Lung (tissue), 12 donors: Measurements from ENCODE around the gene CUL3. TPM values are rescaled to one million over a fixed set of nuclear protein-coding genes. Genes with fewer than 3 reads are reported as not detected.

Source experiments
- ATAC-seq: fragments of 200-7000 bp; cut with Tn5 transposase; one replicate; pipeline ENCODE4 v1.9.1; 2020; ENCODE audit warnings: moderate number of reproducible peaks; ENCODE audit not compliant: insufficient read depth, low FRiP score
- DNase-seq, 3 donors: peaks; one replicate each; pipeline ENCODE4 v3.0.0-alpha.2; 2013 to 2017
- H3K27ac ChIP-seq, 2 donors: one replicate each; pipeline ENCODE4 v1.5.1; 2013; ENCODE audit warnings: mild to moderate bottlenecking in 2 of 2, moderate library complexity in 2 of 2, control low read depth in 1 of 2, inconsistent platforms in 1 of 2, low read depth in 1 of 2, low read length in 1 of 2
- H3K27me3 ChIP-seq, 3 donors: one replicate each; pipeline ENCODE4 v1.5.1; 2013; ENCODE audit warnings: low read length in 2 of 3; ENCODE audit not compliant: control insufficient read depth in 3 of 3, insufficient read depth in 3 of 3
- H3K36me3 ChIP-seq, 4 donors: one replicate each; pipeline ENCODE4 v1.5.1; 2013; ENCODE audit warnings: low read length in 4 of 4, mild to moderate bottlenecking in 1 of 4, moderate library complexity in 1 of 4; ENCODE audit not compliant: control insufficient read depth in 4 of 4, insufficient read depth in 4 of 4
- H3K4me1 ChIP-seq, 5 donors: one replicate each; pipeline ENCODE4 v1.5.1; 2013; ENCODE audit warnings: low read length in 5 of 5, mild to moderate bottlenecking in 2 of 5, moderate library complexity in 1 of 5; ENCODE audit not compliant: control insufficient read depth in 5 of 5, insufficient read depth in 5 of 5
- H3K4me3 ChIP-seq: one replicate; pipeline ENCODE4 v1.5.1; 2013; ENCODE audit warnings: mild to moderate bottlenecking, control low read depth, moderate library complexity
- H3K9ac ChIP-seq, 2 donors: one replicate each; pipeline ENCODE4 v1.5.1; 2013; ENCODE audit warnings: low read length in 2 of 2, control low read depth in 1 of 2; ENCODE audit not compliant: insufficient read depth in 1 of 2
- H3K9me3 ChIP-seq, 4 donors: one replicate each; pipeline ENCODE4 v1.5.1; 2013; ENCODE audit warnings: low read length in 3 of 4, mild to moderate bottlenecking in 1 of 4, moderate library complexity in 1 of 4; ENCODE audit not compliant: control insufficient read depth in 4 of 4, insufficient read depth in 3 of 4
- CTCF ChIP-seq: IDR thresholded peaks from 2 replicates; pipeline ENCODE4 v1.5.1; 2012; ENCODE audit warnings: mild to moderate bottlenecking; ENCODE audit errors: control extremely low read depth, extremely low read depth
- WGBS, 2 donors: extraction: QIAGEN DNeasy Blood & Tissue Kit; methylation state at CpG; one replicate each; pipeline ENCODE4 v1.1.7; 2013; 5-methylcytosine and 5-hydroxymethylcytosine counted together
- polyA plus RNA-seq, 2 donors: library from polyadenylated mRNA; stranded (reverse); fragments of 200-250 nt; gene quantifications; one replicate each; pipeline ENCODE4 v1.2.1, GENCODE V29; 2013
- total RNA-seq, 2 donors: library from RNA; depleted of rRNA in 1 of 2; stranded (reverse); fragments of >200 nt in 1 of 2; gene quantifications; one replicate each; pipeline ENCODE4 v1.2.1, GENCODE V29; 2014 to 2021
- donor health status: control.
- donor health status: control.
- donor health status: Bipolar disorder and iron deficiency.
- donor health status: healthy.
- donor health status: DM: yes; HTN: yes; CAD: no.

Gene CUL3
- total and polyA plus RNA-seq, 4 donors: 45.5 to 120 (median 64.6) TPM

- Histone ChIP-seq H3K27ac (no peak overlapping the region), H3K9ac (no peak overlapping the region), H3K36me3 (peaks cover 3 to 5% (median 4%) of the 10 kb centered on the region in 4 donors), H3K4me1 (peaks cover 0 to 17% (median 2%) of the 10 kb centered on the region in 5 donors), H3K9me3 (no peaks in the 10 kb centered on the region), H3K4me3 (no peak overlapping the region), H3K27me3 (no peaks in the 10 kb centered on the region)
- WGBS, 2 donors: 92 to 100% methylated on average over 1 of the region's 1 CpG
- no peak for TF ChIP-seq CTCF
- ATAC-seq: no peak
- DNase-seq: no peak
Observed at GRCh38 chr2:224546926-224547325, 38.2 kb downstream of the CUL3 start.

GRCh38 chr2:224545884-224546644, 39.1 kb downstream of the CUL3 start:
- WGBS, 2 donors: 78 to 89% methylated on average over 6 of the region's 6 CpGs
- H3K9ac ChIP-seq: no peak overlapping the region

GRCh38 chr2:224543939-224544338, 41.2 kb downstream of the CUL3 start:
- Histone ChIP-seq H3K4me3 (no peak overlapping the region), H3K27me3 (no peaks in the 10 kb centered on the region), H3K4me1 (peaks cover 0 to 15% (median 2%) of the 10 kb centered on the region in 5 donors), H3K9me3 (no peaks in the 10 kb centered on the region), H3K9ac (no peak overlapping the region), H3K36me3 (peaks cover 4 to 13% (median 7%) of the 10 kb centered on the region in 4 donors), H3K27ac (no peak overlapping the region)
- ATAC-seq (no peak), DNase-seq (no peak)
- no peak for TF ChIP-seq CTCF

More at GRCh38 chr2:224545884-224546644, 39.1 kb downstream of the CUL3 start:
- Histone ChIP-seq H3K4me3 (no peak overlapping the region), H3K36me3 (peaks cover 3 to 8% (median 5%) of the 10 kb centered on the region in 4 donors), H3K9me3 (no peaks in the 10 kb centered on the region), H3K4me1 (peaks cover 0 to 17% (median 2%) of the 10 kb centered on the region in 5 donors), H3K27ac (no peak overlapping the region), H3K27me3 (no peaks in the 10 kb centered on the region)
- no peak for TF ChIP-seq CTCF
- DNase-seq (no peak), ATAC-seq (no peak)
